ENCODE results near the gene ELAC2. TPM values are rescaled to one million over a fixed set of nuclear protein-coding genes. Genes with fewer than 3 reads are reported as not detected.

The ELAC2 gene
- total RNA-seq, 1 experiment from 2014 or later: 208 TPM

GRCh38 chr17:13030056-13030455 is 12.2 kb upstream of the ELAC2 start:
- DNase-seq: no peak
- Histone ChIP-seq H3K36me3 (no peaks in the 10 kb centered on the region), H3K4me1 (no peaks in the 10 kb centered on the region)

GRCh38 chr17:13029340-13029739 is 11.5 kb upstream of the ELAC2 start:
- no peaks in the 10 kb centered on the region for H3K27me3 ChIP-seq
- H3K9me3 ChIP-seq (replicated peaks): no peaks in the 10 kb centered on the region
- no peaks in the 10 kb centered on the region for H3K4me1 ChIP-seq
- no peak overlapping the region for H3K4me3 ChIP-seq
- H3K36me3 ChIP-seq: no peaks in the 10 kb centered on the region
- H3K27ac ChIP-seq: no peak overlapping the region
- no peak for DNase-seq

More at GRCh38 chr17:13030056-13030455, 12.2 kb upstream of the ELAC2 start:
- Histone ChIP-seq H3K9me3 (replicated peaks) (no peaks in the 10 kb centered on the region; the same call in 1 of the 2 replicates), H3K27me3 (no peaks in the 10 kb centered on the region), H3K27ac (no peak overlapping the region), H3K4me3 (no peak overlapping the region)

DNA sequence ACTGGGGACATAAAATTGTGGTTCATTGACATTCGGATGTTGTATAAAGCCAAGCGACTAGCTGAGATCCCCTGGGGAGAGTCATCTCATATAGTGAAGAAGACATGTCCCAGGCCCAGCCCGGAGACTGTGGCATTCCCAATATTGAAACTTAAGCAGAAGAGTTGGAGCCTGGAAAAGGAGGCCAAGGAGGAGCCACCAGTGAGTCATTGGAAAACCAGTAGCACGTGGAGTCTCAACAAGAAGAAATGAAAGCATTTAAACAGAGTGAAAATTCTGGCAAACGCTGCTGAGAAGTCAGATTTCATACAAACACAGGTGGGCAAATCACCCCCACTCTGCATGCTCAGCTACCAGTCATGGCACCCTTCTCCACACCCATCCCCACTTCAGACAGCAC is 9.4 kb upstream of the ELAC2 start:
- H3K4me3 ChIP-seq: no peak overlapping the region

GRCh38 chr17:13025687-13026086 is 7.9 kb upstream of the ELAC2 start:
- Histone ChIP-seq H3K27me3 (no peaks in the 10 kb centered on the region), H3K27ac (no peak overlapping the region), H3K4me1 (no peaks in the 10 kb centered on the region), H3K36me3 (no peaks in the 10 kb centered on the region), H3K9me3 (replicated peaks) (no peaks in the 10 kb centered on the region), H3K4me3 (no peak overlapping the region)
- DNase-seq: no peak

More for the DNA sequence above, 9.4 kb upstream of the ELAC2 start:
- DNase-seq: no peak
- no peaks in the 10 kb centered on the region for H3K4me1 ChIP-seq
- H3K36me3 ChIP-seq: no peaks in the 10 kb centered on the region
- H3K27ac ChIP-seq: no peak overlapping the region
- no peaks in the 10 kb centered on the region for H3K9me3 ChIP-seq (replicated peaks)
- H3K27me3 ChIP-seq: no peaks in the 10 kb centered on the region

DNA sequence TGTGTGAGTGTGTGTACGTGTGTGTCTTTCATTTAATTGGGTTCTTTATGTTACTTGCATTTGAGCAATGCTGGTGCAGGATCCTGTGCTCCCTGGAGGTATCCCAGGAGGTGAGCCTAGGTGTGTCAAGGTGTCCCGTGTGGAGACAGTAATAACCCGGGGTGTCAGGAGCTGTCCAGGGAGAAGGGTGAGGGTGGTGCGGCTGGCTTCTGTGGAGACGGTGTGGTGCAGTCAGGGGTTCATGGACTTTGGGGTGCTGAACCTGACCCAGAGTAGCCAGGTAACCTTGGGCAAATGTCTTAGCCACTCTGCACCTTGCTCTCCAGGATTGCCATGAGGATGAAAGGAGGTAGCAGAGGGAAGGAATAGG is 7.4 kb upstream of the ELAC2 start:
- Histone ChIP-seq H3K27me3 (no peaks in the 10 kb centered on the region), H3K4me3 (no peak overlapping the region)
- DNase-seq: no peak

GRCh38 chr17:13024526-13025257 is 6.9 kb upstream of the ELAC2 start:
- peak overlapping the region; percentile 38 for H3K4me3 ChIP-seq
- no peaks in the 10 kb centered on the region for H3K9me3 ChIP-seq (replicated peaks)
- no peak overlapping the region for H3K27ac ChIP-seq
- no peaks in the 10 kb centered on the region for H3K27me3 ChIP-seq
- no peaks in the 10 kb centered on the region for H3K36me3 ChIP-seq
- peak; percentile 75 to 93 for DNase-seq
- no peaks in the 10 kb centered on the region for H3K4me1 ChIP-seq

More for the DNA sequence above, 7.4 kb upstream of the ELAC2 start:
- no peak overlapping the region for H3K27ac ChIP-seq
- no peaks in the 10 kb centered on the region for H3K9me3 ChIP-seq (replicated peaks)
- H3K36me3 ChIP-seq: no peaks in the 10 kb centered on the region
- H3K4me1 ChIP-seq: no peaks in the 10 kb centered on the region

DNA sequence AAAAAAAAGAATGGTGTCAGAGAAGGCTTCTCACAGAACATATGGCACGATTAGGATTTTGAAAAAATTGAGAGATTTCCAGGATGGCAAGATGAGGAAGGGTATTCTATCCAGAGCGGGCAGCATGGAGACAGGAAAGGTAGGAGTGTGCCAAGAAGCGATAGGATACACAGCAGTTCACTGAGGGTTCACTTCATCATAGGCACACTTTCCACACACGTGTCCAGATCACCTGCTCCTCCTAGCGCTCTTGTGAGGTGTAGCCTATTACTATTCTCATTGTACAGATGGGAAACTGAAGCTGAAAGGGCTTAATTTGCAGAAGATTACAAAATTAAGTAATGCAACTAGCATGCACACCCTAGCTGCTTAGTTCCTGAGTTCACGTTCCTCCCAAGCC is 6.2 kb upstream of the ELAC2 start:
- H3K27ac ChIP-seq: no peak overlapping the region
- H3K27me3 ChIP-seq: no peaks in the 10 kb centered on the region
- H3K36me3 ChIP-seq: no peaks in the 10 kb centered on the region
- peaks cover 2% of the 10 kb centered on the region; the same call in 1 of the 2 replicates for H3K4me1 ChIP-seq
- no peak for DNase-seq
- no peak overlapping the region for H3K4me3 ChIP-seq
- H3K9me3 ChIP-seq (replicated peaks): no peaks in the 10 kb centered on the region

GRCh38 chr17:13016881-13017654 is 759 bp downstream of the ELAC2 start:
- Histone ChIP-seq H3K4me1 (peaks cover 6% of the 10 kb centered on the region; the same call in 1 of the 2 replicates), H3K4me3 (peak overlapping the region; percentile 86)
- no peak for DNase-seq

DNA sequence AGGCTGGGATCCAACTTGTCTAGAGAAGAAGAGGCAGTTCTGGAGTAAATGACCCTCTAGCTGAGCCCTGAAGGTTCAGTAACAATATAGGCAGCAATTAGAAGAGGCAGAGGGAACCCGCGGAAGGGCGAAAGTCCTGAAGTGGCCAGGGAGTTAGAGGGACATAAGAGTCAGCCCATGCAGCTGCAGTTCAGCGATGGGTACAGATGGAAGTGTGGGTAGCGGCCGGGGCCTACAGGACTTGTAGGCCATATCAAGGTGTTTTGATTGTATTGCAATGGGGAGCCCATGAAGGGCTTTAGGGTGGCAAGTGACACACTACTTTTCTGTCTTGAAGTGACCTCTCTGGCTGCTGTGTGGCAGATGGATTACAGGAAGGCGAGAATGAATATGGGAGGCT is 3.0 kb downstream of the ELAC2 start:
- Histone ChIP-seq H3K27ac (no peak overlapping the region), H3K27me3 (no peaks in the 10 kb centered on the region), H3K4me3 (no peak overlapping the region), H3K9me3 (replicated peaks) (no peaks in the 10 kb centered on the region), H3K4me1 (peaks cover 6% of the 10 kb centered on the region; the same call in 1 of the 2 replicates), H3K36me3 (peaks cover 61% of the 10 kb centered on the region)
- no peak for DNase-seq

More at GRCh38 chr17:13016881-13017654, 759 bp downstream of the ELAC2 start:
- H3K27me3 ChIP-seq: no peaks in the 10 kb centered on the region
- peak overlapping the region; percentile 40 for H3K27ac ChIP-seq
- peaks cover 41% of the 10 kb centered on the region for H3K36me3 ChIP-seq
- H3K9me3 ChIP-seq (replicated peaks): no peaks in the 10 kb centered on the region

GRCh38 chr17:13010959-13011358 is 6.9 kb downstream of the ELAC2 start:
- no peaks in the 10 kb centered on the region for H3K4me1 ChIP-seq
- no peaks in the 10 kb centered on the region for H3K9me3 ChIP-seq (replicated peaks)

DNA sequence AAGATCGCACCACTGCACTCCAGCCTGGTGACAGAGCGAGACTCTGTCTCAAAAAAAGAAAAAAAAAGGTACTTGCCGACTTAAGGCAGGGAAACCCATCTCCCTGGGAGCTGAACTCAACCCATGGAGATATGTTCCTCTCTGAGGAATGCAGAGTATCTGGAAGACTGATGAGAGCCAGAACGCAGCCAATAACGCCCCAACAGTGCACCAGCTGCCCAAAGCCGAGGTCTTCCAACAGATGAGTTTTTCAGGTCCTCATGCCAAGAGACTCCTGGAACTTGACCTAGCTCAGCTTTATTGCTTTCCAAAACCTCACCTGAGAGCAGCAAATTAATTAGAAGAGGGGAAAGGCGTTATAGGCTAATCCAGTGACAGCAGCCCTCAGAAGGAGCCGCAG is 9.4 kb downstream of the ELAC2 start:
- H3K27ac ChIP-seq: no peak overlapping the region
- H3K9me3 ChIP-seq (replicated peaks): no peaks in the 10 kb centered on the region
- no peaks in the 10 kb centered on the region for H3K27me3 ChIP-seq
- peaks cover 93% of the 10 kb centered on the region for H3K36me3 ChIP-seq
- no peak overlapping the region for H3K4me3 ChIP-seq
- no peaks in the 10 kb centered on the region for H3K4me1 ChIP-seq
- DNase-seq: no peak

More at GRCh38 chr17:13010959-13011358, 6.9 kb downstream of the ELAC2 start:
- Histone ChIP-seq H3K27ac (no peak overlapping the region), H3K27me3 (no peaks in the 10 kb centered on the region), H3K36me3 (peaks cover 94% of the 10 kb centered on the region), H3K4me3 (no peak overlapping the region)
- DNase-seq: no peak

GRCh38 chr17:13005530-13005929 is 12.3 kb downstream of the ELAC2 start:
- no peak for DNase-seq
- Histone ChIP-seq H3K4me3 (no peak overlapping the region), H3K36me3 (peaks cover 95% of the 10 kb centered on the region), H3K4me1 (no peaks in the 10 kb centered on the region), H3K27ac (no peak overlapping the region), H3K9me3 (replicated peaks) (no peaks in the 10 kb centered on the region), H3K27me3 (no peaks in the 10 kb centered on the region)

DNA sequence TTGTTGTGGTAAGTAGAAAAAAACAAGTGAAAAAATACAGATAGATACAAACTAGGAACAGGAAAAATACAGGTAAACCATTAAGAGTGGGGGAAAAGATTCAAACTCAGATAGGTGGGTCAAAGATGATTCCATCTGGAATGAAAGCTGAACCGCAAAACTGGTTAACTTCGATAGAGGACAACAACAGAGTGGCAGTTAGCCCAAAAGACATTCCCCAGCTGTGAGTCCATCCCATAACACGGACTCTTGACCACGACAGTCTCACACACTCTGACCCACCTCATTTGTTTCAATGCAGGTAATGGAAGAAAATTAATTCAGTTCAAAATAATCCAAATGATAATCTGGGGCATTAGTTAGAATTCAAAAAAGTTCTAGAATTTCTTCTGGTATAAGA is 13.5 kb downstream of the ELAC2 start:
- peaks cover 94% of the 10 kb centered on the region for H3K36me3 ChIP-seq

DNA sequence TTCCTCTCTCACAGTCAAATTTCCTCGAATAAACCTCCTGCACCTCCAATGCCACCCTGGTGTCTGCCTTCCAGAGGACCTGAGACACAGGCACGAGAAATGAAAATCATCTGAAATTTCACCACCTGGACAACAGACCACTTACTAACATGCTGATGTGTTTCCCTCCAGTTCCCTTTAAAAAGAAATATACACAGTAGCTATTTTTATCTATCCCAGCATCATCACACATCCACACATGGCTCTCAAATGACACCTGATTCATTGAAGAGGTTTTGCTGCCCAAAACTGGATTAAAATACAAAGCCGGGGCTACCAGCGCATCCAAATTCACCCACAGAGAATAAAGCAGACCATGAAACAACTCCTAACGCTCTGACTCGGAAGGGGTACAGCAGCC is 13.9 kb downstream of the ELAC2 start:
- H3K4me1 ChIP-seq: no peaks in the 10 kb centered on the region
- no peak overlapping the region for H3K4me3 ChIP-seq
- no peaks in the 10 kb centered on the region for H3K27me3 ChIP-seq
- no peak overlapping the region for H3K27ac ChIP-seq
- peaks cover 94% of the 10 kb centered on the region for H3K36me3 ChIP-seq
- no peak for DNase-seq
- no peaks in the 10 kb centered on the region for H3K9me3 ChIP-seq (replicated peaks)

More for the DNA sequence above, 13.5 kb downstream of the ELAC2 start:
- DNase-seq: no peak
- Histone ChIP-seq H3K27ac (no peak overlapping the region), H3K4me3 (no peak overlapping the region), H3K4me1 (no peaks in the 10 kb centered on the region), H3K27me3 (no peaks in the 10 kb centered on the region), H3K9me3 (replicated peaks) (no peaks in the 10 kb centered on the region)

GRCh38 chr17:13003454-13003851 is 14.4 kb downstream of the ELAC2 start:
- Histone ChIP-seq H3K27me3 (no peaks in the 10 kb centered on the region), H3K27ac (no peak overlapping the region), H3K4me3 (no peak overlapping the region), H3K4me1 (no peaks in the 10 kb centered on the region), H3K9me3 (replicated peaks) (no peaks in the 10 kb centered on the region), H3K36me3 (peaks cover 94% of the 10 kb centered on the region)
- no peak for DNase-seq
